ENCODE results near the gene GNB1L. TPM values are rescaled to one million over a fixed set of nuclear protein-coding genes. Genes with fewer than 3 reads are reported as not detected.

GNB1L gene
- total and polyA plus RNA-seq, 2 of the 13 experiments (the other 11 are each of a cell fraction or from before 2014, with no cell fraction given): 2.5 to 7.4 TPM

DNA sequence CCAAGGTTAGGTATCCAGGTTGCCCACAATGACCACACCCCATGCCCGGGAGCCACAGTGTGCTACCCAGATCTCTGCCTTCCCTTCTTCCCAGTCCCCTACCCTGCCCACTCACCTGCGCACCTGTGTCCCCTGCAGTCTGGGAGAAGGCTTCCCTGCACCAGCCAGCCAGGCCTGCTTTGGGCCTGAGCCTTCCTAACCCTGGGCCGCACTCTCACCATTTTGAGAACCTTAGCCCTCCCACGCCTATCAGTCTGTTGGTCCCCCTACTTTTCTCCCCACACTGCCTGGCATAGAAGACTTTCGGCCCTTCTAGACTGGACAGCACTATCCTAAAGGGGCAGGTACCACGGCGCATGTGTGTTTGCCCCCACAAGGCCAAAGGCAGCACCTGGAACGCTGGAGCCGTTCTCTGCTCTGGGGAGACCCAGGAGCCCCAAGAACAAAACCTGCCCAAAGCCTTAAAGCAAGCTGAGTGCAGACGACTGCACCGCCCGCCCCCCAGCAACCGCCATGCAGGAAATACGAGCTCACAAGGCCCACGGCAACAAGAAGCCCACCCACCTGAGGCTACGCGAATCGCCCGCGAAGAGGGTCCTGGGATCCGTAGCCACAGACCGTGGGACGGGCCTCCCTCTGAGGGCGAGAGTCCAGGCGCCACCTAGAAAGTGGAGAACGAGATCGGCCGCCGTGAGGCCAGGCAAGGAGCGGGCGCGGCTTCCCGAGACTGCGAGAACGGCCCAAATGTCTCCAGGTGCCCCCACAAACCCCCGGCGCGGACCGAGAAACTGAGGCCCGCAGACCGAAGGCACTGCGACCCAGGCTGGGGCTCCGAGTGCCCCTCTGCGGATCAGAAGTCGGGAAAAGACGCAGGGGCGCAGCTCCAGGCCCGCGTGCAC is 546 bp downstream of the GNB1L start (continued):
- TF ChIP-seq, protein P1, sequence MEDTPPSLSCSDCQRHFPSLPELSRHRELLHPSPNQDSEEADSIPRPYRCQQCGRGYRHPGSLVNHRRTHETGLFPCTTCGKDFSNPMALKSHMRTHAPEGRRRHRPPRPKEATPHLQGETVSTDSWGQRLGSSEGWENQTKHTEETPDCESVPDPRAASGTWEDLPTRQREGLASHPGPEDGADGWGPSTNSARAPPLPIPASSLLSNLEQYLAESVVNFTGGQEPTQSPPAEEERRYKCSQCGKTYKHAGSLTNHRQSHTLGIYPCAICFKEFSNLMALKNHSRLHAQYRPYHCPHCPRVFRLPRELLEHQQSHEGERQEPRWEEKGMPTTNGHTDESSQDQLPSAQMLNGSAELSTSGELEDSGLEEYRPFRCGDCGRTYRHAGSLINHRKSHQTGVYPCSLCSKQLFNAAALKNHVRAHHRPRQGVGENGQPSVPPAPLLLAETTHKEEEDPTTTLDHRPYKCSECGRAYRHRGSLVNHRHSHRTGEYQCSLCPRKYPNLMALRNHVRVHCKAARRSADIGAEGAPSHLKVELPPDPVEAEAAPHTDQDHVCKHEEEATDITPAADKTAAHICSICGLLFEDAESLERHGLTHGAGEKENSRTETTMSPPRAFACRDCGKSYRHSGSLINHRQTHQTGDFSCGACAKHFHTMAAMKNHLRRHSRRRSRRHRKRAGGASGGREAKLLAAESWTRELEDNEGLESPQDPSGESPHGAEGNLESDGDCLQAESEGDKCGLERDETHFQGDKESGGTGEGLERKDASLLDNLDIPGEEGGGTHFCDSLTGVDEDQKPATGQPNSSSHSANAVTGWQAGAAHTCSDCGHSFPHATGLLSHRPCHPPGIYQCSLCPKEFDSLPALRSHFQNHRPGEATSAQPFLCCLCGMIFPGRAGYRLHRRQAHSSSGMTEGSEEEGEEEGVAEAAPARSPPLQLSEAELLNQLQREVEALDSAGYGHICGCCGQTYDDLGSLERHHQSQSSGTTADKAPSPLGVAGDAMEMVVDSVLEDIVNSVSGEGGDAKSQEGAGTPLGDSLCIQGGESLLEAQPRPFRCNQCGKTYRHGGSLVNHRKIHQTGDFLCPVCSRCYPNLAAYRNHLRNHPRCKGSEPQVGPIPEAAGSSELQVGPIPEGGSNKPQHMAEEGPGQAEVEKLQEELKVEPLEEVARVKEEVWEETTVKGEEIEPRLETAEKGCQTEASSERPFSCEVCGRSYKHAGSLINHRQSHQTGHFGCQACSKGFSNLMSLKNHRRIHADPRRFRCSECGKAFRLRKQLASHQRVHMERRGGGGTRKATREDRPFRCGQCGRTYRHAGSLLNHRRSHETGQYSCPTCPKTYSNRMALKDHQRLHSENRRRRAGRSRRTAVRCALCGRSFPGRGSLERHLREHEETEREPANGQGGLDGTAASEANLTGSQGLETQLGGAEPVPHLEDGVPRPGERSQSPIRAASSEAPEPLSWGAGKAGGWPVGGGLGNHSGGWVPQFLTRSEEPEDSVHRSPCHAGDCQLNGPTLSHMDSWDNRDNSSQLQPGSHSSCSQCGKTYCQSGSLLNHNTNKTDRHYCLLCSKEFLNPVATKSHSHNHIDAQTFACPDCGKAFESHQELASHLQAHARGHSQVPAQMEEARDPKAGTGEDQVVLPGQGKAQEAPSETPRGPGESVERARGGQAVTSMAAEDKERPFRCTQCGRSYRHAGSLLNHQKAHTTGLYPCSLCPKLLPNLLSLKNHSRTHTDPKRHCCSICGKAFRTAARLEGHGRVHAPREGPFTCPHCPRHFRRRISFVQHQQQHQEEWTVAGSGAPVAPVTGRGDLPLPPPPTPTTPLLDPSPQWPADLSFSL (CRISPR knock-in tag; IDR thresholded peaks at IDR 0.05): no peak
- TF ChIP-seq, protein P2, sequence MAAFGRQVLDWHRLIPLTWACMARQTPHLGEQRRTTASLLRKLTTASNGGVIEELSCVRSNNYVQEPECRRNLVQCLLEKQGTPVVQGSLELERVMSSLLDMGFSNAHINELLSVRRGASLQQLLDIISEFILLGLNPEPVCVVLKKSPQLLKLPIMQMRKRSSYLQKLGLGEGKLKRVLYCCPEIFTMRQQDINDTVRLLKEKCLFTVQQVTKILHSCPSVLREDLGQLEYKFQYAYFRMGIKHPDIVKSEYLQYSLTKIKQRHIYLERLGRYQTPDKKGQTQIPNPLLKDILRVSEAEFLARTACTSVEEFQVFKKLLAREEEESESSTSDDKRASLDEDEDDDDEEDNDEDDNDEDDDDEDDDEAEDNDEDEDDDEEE (CRISPR knock-in tag; IDR thresholded peaks at IDR 0.05): no peak; the same call in 1 of the 2 replicates
- TF ChIP-seq KLF11 (CRISPR knock-in tag; IDR thresholded peaks at IDR 0.05) (no peak), KLF13 (CRISPR knock-in tag; IDR thresholded peaks at IDR 0.05) (no peak), ZFAT (CRISPR knock-in tag; conservative IDR thresholded peaks at IDR 0.05) (peak; percentile 2; the same call in 1 of the 2 replicates), HMG20A (CRISPR knock-in tag; IDR thresholded peaks at IDR 0.05; ENCODE audit: borderline replicate concordance) (no peak), GABPA (IDR thresholded peaks at IDR 0.05; ENCODE audit: low read depth, low read length) (no peak), GABPA (CRISPR knock-in tag; IDR thresholded peaks at IDR 0.05; ENCODE audit: low read depth) (no peak), ZNF7 (CRISPR knock-in tag; IDR thresholded peaks at IDR 0.05) (no peak), ETV6 (CRISPR knock-in tag; conservative IDR thresholded peaks at IDR 0.05) (no peak), ASH2L (IDR thresholded peaks at IDR 0.05; ENCODE audit: insufficient read length, low read depth, low read length) (peak; percentile 40), MTF1 (CRISPR knock-in tag; IDR thresholded peaks at IDR 0.05) (no peak), ZNF780A (CRISPR knock-in tag; IDR thresholded peaks at IDR 0.05) (no peak)
- TF ChIP-seq, protein P3, sequence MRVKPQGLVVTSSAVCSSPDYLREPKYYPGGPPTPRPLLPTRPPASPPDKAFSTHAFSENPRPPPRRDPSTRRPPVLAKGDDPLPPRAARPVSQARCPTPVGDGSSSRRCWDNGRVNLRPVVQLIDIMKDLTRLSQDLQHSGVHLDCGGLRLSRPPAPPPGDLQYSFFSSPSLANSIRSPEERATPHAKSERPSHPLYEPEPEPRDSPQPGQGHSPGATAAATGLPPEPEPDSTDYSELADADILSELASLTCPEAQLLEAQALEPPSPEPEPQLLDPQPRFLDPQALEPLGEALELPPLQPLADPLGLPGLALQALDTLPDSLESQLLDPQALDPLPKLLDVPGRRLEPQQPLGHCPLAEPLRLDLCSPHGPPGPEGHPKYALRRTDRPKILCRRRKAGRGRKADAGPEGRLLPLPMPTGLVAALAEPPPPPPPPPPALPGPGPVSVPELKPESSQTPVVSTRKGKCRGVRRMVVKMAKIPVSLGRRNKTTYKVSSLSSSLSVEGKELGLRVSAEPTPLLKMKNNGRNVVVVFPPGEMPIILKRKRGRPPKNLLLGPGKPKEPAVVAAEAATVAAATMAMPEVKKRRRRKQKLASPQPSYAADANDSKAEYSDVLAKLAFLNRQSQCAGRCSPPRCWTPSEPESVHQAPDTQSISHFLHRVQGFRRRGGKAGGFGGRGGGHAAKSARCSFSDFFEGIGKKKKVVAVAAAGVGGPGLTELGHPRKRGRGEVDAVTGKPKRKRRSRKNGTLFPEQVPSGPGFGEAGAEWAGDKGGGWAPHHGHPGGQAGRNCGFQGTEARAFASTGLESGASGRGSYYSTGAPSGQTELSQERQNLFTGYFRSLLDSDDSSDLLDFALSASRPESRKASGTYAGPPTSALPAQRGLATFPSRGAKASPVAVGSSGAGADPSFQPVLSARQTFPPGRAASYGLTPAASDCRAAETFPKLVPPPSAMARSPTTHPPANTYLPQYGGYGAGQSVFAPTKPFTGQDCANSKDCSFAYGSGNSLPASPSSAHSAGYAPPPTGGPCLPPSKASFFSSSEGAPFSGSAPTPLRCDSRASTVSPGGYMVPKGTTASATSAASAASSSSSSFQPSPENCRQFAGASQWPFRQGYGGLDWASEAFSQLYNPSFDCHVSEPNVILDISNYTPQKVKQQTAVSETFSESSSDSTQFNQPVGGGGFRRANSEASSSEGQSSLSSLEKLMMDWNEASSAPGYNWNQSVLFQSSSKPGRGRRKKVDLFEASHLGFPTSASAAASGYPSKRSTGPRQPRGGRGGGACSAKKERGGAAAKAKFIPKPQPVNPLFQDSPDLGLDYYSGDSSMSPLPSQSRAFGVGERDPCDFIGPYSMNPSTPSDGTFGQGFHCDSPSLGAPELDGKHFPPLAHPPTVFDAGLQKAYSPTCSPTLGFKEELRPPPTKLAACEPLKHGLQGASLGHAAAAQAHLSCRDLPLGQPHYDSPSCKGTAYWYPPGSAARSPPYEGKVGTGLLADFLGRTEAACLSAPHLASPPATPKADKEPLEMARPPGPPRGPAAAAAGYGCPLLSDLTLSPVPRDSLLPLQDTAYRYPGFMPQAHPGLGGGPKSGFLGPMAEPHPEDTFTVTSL (CRISPR knock-in tag; IDR thresholded peaks at IDR 0.05; ENCODE audit: borderline replicate concordance): 0 out of 2 replicates have a peak, but pooled peaks have one; percentile 43
- TF ChIP-seq, protein P4, sequence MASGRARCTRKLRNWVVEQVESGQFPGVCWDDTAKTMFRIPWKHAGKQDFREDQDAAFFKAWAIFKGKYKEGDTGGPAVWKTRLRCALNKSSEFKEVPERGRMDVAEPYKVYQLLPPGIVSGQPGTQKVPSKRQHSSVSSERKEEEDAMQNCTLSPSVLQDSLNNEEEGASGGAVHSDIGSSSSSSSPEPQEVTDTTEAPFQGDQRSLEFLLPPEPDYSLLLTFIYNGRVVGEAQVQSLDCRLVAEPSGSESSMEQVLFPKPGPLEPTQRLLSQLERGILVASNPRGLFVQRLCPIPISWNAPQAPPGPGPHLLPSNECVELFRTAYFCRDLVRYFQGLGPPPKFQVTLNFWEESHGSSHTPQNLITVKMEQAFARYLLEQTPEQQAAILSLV (CRISPR knock-in tag; IDR thresholded peaks at IDR 0.05; ENCODE audit: borderline replicate concordance): no peak

Data from HepG2 (cell line).